ENCODE measurements around the gene CLEC4M.
A peak's percentile ranks its signal among the peaks of the same experiment; 100 is the strongest.
"Not testable (repeated sequence)": the region's sequence is repeated elsewhere in the genome, so short reads cannot be mapped to it uniquely, and the experiment has no call there.

Gene CLEC4M

DNA sequence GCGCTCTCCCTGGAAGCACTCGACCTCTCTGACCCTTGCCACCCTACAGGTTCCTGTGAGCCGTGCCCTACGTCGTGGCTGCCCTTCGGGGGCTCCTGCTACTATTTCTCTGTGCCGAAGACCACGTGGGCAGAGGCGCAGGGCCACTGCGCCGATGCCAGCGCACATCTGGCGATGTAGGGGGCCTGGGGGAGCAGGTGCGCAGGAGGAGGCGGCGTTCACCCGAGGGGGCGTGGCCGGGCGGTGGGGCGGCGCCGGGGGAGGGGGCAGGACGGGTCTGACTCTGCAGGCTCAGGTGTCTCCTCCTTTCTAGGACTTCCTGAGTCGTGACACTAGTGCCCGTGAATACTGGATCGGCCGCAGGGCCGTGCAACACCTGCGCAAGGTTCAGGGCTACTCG, 26.4 kb downstream of the CLEC4M start:
- no peak for DNase-seq (ENCODE audit: low read depth)
- TF ChIP-seq, protein P1, sequence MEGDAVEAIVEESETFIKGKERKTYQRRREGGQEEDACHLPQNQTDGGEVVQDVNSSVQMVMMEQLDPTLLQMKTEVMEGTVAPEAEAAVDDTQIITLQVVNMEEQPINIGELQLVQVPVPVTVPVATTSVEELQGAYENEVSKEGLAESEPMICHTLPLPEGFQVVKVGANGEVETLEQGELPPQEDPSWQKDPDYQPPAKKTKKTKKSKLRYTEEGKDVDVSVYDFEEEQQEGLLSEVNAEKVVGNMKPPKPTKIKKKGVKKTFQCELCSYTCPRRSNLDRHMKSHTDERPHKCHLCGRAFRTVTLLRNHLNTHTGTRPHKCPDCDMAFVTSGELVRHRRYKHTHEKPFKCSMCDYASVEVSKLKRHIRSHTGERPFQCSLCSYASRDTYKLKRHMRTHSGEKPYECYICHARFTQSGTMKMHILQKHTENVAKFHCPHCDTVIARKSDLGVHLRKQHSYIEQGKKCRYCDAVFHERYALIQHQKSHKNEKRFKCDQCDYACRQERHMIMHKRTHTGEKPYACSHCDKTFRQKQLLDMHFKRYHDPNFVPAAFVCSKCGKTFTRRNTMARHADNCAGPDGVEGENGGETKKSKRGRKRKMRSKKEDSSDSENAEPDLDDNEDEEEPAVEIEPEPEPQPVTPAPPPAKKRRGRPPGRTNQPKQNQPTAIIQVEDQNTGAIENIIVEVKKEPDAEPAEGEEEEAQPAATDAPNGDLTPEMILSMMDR (IDR thresholded peaks at IDR 0.05; ENCODE audit: low read length, missing control alignments): no peak
- H3K4me3 ChIP-seq (replicated peaks; ENCODE audit: low read depth, low read length): no peak overlapping the region

DNA sequence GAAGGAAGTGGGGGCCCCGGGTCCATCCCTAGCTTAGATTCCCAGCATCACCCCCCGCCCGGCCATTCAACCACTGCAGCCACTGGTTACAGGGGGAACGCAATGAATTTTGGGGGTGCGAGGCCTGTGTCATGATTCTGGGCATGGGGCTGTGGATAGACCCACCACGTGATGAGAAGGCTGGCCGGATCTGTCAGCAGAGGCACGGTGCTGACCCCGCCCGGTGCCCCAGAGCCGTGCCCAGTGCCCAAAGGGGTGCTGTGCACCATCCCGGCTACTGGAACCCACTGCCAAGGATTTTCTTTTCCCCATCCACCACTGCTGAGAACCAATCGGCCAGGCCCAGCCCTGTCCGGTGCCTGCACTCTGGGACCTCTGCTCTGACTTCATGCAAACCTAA, 27.4 kb downstream of the CLEC4M start:
- no peak overlapping the region for H3K4me3 ChIP-seq (replicated peaks; ENCODE audit: low read depth, low read length)
- no peak for DNase-seq (ENCODE audit: low read depth)
- TF ChIP-seq, protein P1 (IDR thresholded peaks at IDR 0.05; ENCODE audit: low read length, missing control alignments): no peak

DNA sequence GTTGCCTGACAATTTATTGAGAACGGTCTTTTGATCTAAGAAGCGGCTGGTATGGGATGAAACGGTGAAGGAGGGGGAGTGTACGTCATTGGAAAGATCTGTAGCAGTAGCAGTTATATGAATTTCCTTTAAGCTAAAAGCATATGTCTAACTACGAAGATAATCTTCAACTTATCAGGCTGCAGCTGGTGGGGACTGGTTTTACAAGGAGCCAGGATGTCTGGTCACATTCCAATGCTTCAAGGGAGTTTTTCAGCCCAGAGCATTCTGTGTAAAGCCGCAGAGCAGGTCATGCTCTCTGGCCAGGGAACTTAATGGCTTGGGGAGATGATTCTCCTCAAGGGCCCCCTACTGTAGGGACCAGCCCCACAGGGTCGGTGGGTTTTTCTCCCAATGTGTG, 29.2 kb downstream of the CLEC4M start:
- TF ChIP-seq, protein P1 (IDR thresholded peaks at IDR 0.05; ENCODE audit: low read length, missing control alignments): no peak
- DNase-seq (ENCODE audit: low read depth): peak; percentile 18
- no peak overlapping the region for H3K4me3 ChIP-seq (replicated peaks; ENCODE audit: low read depth, low read length)

DNA sequence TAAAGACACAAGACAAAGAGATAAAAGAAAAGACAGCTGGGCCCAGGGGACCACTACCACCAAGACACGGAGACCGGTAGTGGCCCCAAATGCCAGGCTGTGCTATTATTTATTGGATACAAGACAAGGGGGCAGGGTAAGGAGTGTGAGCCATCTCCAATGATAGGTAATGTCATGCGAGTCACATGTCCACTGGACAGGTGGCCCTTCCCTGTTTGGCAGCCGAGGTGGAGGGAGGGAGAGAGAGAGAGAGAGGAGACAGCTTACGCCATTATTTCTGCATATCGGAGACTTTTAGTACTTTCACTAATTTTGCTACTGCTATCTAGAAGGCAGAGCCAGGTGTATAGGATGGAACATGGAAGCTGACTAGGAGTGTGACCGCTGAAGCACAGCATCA, 29.7 kb downstream of the CLEC4M start:
- not testable (repeated sequence) for DNase-seq (ENCODE audit: low read depth)

DNA sequence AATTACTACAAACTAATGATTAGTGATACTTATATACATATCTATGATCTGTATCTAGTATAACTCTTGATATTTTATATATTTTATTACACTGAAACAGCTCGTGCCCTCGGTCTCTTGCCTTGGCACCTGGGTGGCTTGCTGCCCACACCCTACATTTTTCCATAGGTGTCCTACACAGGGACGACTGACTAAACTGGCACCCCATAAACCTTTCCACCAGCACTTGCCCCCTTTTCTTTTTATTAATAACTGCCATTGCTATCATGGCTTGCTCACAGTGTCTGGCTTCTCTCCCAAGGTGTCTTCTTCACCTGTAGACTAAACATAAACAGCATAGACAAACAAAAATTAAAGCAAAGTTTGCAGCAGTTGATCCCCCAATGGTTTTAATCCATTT, 30.4 kb downstream of the CLEC4M start:
- no peak for DNase-seq (ENCODE audit: low read depth)
- no peak overlapping the region for H3K4me3 ChIP-seq (replicated peaks; ENCODE audit: low read depth, low read length)
- TF ChIP-seq, protein P1 (IDR thresholded peaks at IDR 0.05; ENCODE audit: low read length, missing control alignments): no peak

More for the DNA sequence above, 29.7 kb downstream of the CLEC4M start:
- H3K4me3 ChIP-seq (replicated peaks; ENCODE audit: low read depth, low read length): not testable (repeated sequence)

DNA sequence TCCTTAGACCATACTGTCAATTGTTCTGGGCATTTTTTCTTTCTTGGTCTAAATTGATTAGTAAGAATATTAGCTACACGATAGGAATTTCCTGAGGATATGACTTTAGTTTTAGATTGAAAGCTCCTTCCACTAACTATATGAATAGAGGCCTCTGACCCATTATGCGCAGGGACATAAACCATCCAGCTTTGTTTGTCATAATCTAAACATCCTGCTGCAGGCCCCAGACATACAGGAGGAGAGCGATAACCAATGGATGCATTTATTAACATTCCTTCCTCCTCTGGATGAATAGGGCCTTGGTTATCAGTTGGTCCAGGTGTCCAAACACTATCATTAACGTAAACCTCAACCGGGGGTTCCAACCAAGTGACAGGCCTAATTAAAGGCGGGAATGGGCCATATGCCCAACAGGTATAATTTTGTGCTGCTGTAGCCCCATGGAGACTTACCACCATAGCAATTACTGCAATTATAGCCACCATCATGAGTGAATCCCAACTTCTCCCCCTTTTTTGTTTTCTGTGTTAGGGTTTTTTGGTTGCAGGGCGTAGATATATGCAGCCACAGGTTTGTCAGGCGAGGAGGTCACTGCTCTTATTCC, 32.6 kb downstream of the CLEC4M start:
- DNase-seq (ENCODE audit: low read depth): no peak
- TF ChIP-seq, protein P1 (IDR thresholded peaks at IDR 0.05; ENCODE audit: low read length, missing control alignments): no peak
- no peak overlapping the region for H3K4me3 ChIP-seq (replicated peaks; ENCODE audit: low read depth, low read length)

DNA sequence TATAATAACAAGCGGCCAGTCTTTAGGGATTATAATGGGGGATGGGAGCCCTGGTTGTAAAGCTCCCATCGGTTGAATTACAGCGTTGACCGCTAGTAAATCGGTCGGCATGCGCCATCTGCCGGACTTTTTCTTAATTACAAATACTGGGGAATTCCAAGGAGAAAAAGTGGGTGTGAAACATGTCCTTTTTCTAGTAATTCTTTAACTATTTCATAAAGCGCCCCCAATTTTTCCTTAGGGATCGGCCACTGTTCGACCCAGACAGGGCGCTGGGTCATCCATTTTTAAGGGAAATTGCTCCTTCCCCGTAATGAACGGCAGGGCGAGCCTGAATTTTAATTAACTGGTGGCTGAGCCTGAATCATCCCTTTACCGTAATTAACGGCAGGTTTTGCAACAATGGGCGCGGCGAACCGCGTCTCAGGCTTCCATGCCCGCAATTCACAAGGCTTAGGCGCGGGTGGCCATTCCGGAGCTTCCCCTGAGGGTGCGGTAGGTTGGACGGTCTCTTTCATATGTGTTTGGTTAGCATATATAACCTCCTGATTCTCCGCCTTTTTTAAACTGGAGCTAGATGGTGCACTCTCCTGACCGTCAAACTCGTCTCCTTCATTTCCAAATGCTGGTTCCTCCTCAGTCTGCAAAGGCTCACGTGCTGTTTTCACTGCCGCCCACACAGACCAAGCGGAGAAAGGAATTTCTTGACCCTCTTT, 36.8 kb downstream of the CLEC4M start:
- TF ChIP-seq, protein P1 (IDR thresholded peaks at IDR 0.05; ENCODE audit: low read length, missing control alignments): peak; percentile 47
- H3K4me3 ChIP-seq (replicated peaks; ENCODE audit: low read depth, low read length): peak overlapping the region; percentile 22
- DNase-seq (ENCODE audit: low read depth): peak; percentile 84

All from fibroblast of pulmonary artery (primary cell).